A673 (cell line): ENCODE data around the gene SERPINE1.

Experiments used
- EZH2 ChIP-seq: fragments of 200-600 bp; sonication (generic); IDR thresholded peaks from 2 replicates; pipeline ENCODE4 v1.6.1; 2017; ENCODE audit warnings: borderline replicate concordance, low read depth, mild to moderate bottlenecking, mixed read lengths, antibody characterized with exemption, low read length; ENCODE audit not compliant: poor library complexity, severe bottlenecking
- TF ChIP-seq, protein P1 (sequence below): fragments of 300-800, 200-600 bp; sonication (generic); conservative IDR thresholded peaks from 2 replicates; pipeline ENCODE4 v1.5.1; 2017; ENCODE audit warnings: low read depth, mild to moderate bottlenecking, antibody characterized with exemption, low read length, moderate library complexity, mixed read lengths

DNA sequence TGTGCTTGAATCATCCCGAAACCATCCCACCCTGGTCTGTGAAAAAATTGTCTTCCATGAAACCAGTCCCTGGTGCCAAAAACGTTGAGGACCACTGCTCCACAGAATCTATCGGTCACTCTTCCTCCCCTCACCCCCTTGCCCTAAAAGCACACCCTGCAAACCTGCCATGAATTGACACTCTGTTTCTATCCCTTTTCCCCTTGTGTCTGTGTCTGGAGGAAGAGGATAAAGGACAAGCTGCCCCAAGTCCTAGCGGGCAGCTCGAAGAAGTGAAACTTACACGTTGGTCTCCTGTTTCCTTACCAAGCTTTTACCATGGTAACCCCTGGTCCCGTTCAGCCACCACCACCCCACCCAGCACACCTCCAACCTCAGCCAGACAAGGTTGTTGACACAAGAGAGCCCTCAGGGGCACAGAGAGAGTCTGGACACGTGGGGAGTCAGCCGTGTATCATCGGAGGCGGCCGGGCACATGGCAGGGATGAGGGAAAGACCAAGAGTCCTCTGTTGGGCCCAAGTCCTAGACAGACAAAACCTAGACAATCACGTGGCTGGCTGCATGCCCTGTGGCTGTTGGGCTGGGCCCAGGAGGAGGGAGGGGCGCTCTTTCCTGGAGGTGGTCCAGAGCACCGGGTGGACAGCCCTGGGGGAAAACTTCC is 784 bp upstream of the SERPINE1 start:
- TF ChIP-seq EZH2: no peak
- TF ChIP-seq, protein P1, sequence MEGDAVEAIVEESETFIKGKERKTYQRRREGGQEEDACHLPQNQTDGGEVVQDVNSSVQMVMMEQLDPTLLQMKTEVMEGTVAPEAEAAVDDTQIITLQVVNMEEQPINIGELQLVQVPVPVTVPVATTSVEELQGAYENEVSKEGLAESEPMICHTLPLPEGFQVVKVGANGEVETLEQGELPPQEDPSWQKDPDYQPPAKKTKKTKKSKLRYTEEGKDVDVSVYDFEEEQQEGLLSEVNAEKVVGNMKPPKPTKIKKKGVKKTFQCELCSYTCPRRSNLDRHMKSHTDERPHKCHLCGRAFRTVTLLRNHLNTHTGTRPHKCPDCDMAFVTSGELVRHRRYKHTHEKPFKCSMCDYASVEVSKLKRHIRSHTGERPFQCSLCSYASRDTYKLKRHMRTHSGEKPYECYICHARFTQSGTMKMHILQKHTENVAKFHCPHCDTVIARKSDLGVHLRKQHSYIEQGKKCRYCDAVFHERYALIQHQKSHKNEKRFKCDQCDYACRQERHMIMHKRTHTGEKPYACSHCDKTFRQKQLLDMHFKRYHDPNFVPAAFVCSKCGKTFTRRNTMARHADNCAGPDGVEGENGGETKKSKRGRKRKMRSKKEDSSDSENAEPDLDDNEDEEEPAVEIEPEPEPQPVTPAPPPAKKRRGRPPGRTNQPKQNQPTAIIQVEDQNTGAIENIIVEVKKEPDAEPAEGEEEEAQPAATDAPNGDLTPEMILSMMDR: no peak
